GM10266 (cell line): Measurements from ENCODE around the gene F10.

Source experiments
- DNase-seq: peaks from one replicate; pipeline ENCODE4 v3.0.0; 2012; ENCODE audit errors: extremely low spot score
- CTCF ChIP-seq: IDR thresholded peaks from 2 replicates; pipeline ENCODE4 v1.5.1; 2012; ENCODE audit warnings: mild to moderate bottlenecking, low read depth; ENCODE audit not compliant: control insufficient read depth, insufficient read depth; ENCODE audit errors: missing control alignments

F10 gene

GRCh38 chr13:113169277-113170272 is 47.0 kb downstream of the F10 start:
- no peak for TF ChIP-seq CTCF

GRCh38 chr13:113170511-113170910 is 47.9 kb downstream of the F10 start:
- TF ChIP-seq CTCF = no peak
- no peak for DNase-seq

More at GRCh38 chr13:113169277-113170272, 47.0 kb downstream of the F10 start:
- no peak for DNase-seq

- no peak for TF ChIP-seq CTCF
- no peak for DNase-seq
These were observed 48.9 kb downstream of the F10 start for GRCh38 chr13:113171250-113172125.

- no peak for DNase-seq
- TF ChIP-seq CTCF = no peak
These were observed 49.9 kb downstream of the F10 start for GRCh38 chr13:113172419-113172926.

GRCh38 chr13:113176280-113176679 is 53.7 kb downstream of the F10 start:
- no peak for TF ChIP-seq CTCF
- no peak for DNase-seq

- no peak for DNase-seq
- no peak for TF ChIP-seq CTCF
These were observed 54.2 kb downstream of the F10 start for GRCh38 chr13:113176822-113177221.
